Measurements from ENCODE around the gene FAM219A.

- no peak for TF ChIP-seq CTCF (IDR thresholded peaks at IDR 0.05)
- no peak for TF ChIP-seq POLR2A (IDR thresholded peaks at IDR 0.05)
These were observed 50.2 kb downstream of the FAM219A start for GRCh38 chr9:34408173-34408572.

Data from testis (tissue), 2 donors.